HG03442 (cell line): Measurements from ENCODE around the gene SVEP1.

Experiments
- ATAC-seq: cut with Tn5 transposase; IDR thresholded peaks from one replicate; pipeline ENCODE4 v1.9.1; 2021; ENCODE audit warnings: mild to moderate bottlenecking, moderate library complexity; ENCODE audit not compliant: unreplicated experiment

SVEP1 gene

GRCh38 chr9:110328763-110329162 is 250.8 kb downstream of the SVEP1 start:
- no peak for ATAC-seq

GRCh38 chr9:110327716-110328115 is 251.8 kb downstream of the SVEP1 start:
- ATAC-seq = no peak

GRCh38 chr9:110323818-110324217 is 255.7 kb downstream of the SVEP1 start:
- ATAC-seq = no peak

GRCh38 chr9:110320651-110321445 is 258.7 kb downstream of the SVEP1 start:
- ATAC-seq = no peak

- ATAC-seq = no peak
Measured at GRCh38 chr9:110319781-110320492, 259.6 kb downstream of the SVEP1 start.

GRCh38 chr9:110317911-110318310 is 261.6 kb downstream of the SVEP1 start:
- no peak for ATAC-seq

GRCh38 chr9:110316261-110317075 is 263.1 kb downstream of the SVEP1 start:
- peak; percentile 98 for ATAC-seq
